Measurements from ENCODE around the gene ZSCAN10.

ZSCAN10 gene

DNA sequence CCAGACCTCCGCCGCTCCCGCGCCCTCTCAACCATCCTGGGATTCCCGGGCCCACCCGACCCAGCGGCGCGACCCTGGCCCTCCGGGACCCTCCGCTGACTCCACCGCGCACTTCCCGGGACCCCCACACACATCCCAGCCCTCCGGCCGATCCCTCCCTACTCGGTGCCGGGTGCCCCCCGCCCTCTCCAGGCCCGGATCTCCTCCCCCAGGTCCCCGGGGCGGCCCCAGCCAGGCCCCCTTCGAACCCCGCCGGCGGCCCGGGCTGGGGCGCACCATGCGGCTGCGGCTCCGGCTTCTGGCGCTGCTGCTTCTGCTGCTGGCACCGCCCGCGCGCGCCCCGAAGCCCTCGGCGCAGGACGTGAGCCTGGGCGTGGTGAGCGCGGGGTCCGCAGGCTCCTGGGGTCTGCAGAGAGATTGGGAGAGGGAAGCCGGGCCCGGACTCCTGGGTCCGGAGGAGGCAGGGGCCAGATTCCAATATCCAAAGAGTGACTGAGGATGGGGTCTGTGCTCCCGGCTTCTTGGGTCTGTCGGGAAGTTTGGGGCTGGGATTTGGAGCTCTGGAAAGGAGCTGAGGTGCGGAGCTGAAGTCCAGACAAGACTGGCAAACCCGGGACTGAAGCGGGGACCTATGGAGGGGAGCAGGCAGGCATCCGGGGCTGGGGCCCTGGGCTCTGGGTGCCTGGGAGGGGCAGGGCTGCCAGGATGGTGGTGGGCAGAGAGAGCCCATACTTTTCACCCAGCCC is 52.3 kb downstream of the ZSCAN10 start:
- DNase-seq (ENCODE audit: low read depth in 2 of 2): no peak

GRCh38 chr16:3045758-3046640 is 53.1 kb downstream of the ZSCAN10 start, which contains the start of gene MMP25:
Gene MMP25, plus strand, starts transcription at chr16:3046561. Its CDS starts 357 bp downstream, at chr16:3046918.
- DNase-seq (ENCODE audit: low read depth in 2 of 2): no peak

GRCh38 chr16:3044708-3045107 is 54.4 kb downstream of the ZSCAN10 start:
- DNase-seq (ENCODE audit: low read depth in 2 of 2): no peak

GRCh38 chr16:3042376-3042775 is 56.7 kb downstream of the ZSCAN10 start:
- DNase-seq (ENCODE audit: low read depth in 2 of 2): no peak

- no peak for DNase-seq (ENCODE audit: low read depth in 2 of 2)
These were observed 60.2 kb downstream of the ZSCAN10 start for GRCh38 chr16:3038896-3039295.

Data from stimulated activated CD8-positive, alpha-beta memory T cell treated with anti-CD3 and anti-CD28 coated beads, Interleukin-7, amount 100 ng/mL, for 4 hours (primary cell).